Measurements from ENCODE around the gene NPAS3. TPM values are rescaled to one million over a fixed set of nuclear protein-coding genes. Genes with fewer than 3 reads are reported as not detected.

The NPAS3 gene
- total and polyA plus RNA-seq, 7 donors = 0.36 to 6.4 (median 4.6) TPM; not detected in 2

- TF ChIP-seq POLR2AphosphoS5 (IDR thresholded peaks at IDR 0.05) (no peak), EP300 (IDR thresholded peaks at IDR 0.05) (no peak), CTCF (IDR thresholded peaks at IDR 0.05) (no peak), POLR2A (IDR thresholded peaks at IDR 0.05) (no peak)
- Histone ChIP-seq H3K4me3 (no peak overlapping the region), H3K27ac (no peak overlapping the region), H3K27me3 (no peaks in the 10 kb centered on the region), H3K36me3 (no peaks in the 10 kb centered on the region), H3K9me3 (no peaks in the 10 kb centered on the region), H3K4me1 (peaks cover 0 to 5% (median 2%) of the 10 kb centered on the region in 4 donors)
- WGBS, 2 donors = 68 to 69% methylated on average over 7 of the region's 7 CpGs
- intact Hi-C loops (cut with DNase I) = no loop called here
- no peak for DNase-seq
These were observed 420.7 kb downstream of the NPAS3 start for GRCh38 chr14:33359288-33359881.

DNA sequence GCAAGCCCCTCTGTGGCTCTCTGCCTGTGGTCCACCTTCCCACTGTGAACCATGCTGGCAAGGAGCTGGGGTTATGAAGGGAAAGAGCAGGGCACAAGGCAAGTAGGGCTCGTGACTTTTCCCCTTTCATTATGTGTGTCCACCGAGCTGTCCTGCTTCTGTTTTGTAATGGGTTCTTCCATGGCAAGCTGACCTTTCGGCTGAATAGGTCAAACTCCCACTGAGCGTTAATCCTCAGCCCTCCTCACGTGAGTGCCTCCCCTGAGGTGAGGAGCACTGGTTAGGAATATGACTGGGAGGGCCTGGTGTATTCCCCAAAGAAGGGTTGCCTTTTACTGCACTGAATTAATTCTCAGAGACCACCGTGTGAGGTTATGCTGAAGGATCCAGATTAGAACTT is 424.3 kb downstream of the NPAS3 start:
- TF ChIP-seq POLR2A (IDR thresholded peaks at IDR 0.05) (no peak), CTCF (IDR thresholded peaks at IDR 0.05) (no peak), POLR2AphosphoS5 (IDR thresholded peaks at IDR 0.05) (no peak), EP300 (IDR thresholded peaks at IDR 0.05) (no peak)
- intact Hi-C loops (cut with DNase I) = no loop called here
- no peak overlapping the region for H3K27ac ChIP-seq
- WGBS, 2 donors = 92 to 94% methylated on average over 6 of the region's 6 CpGs
- H3K9me3 ChIP-seq = no peaks in the 10 kb centered on the region
- no peak for DNase-seq
- H3K4me3 ChIP-seq = no peak overlapping the region
- peaks cover 0 to 9% (median 4%) of the 10 kb centered on the region in 4 donors for H3K4me1 ChIP-seq
- H3K27me3 ChIP-seq = no peaks in the 10 kb centered on the region
- no peaks in the 10 kb centered on the region for H3K36me3 ChIP-seq

GRCh38 chr14:33363682-33364081 is 425.0 kb downstream of the NPAS3 start:
- intact Hi-C loops (cut with DNase I) = no loop called here
- Histone ChIP-seq H3K36me3 (no peaks in the 10 kb centered on the region), H3K27me3 (no peaks in the 10 kb centered on the region), H3K27ac (no peak overlapping the region), H3K4me1 (peaks cover 0 to 9% (median 4%) of the 10 kb centered on the region in 4 donors), H3K9me3 (no peaks in the 10 kb centered on the region), H3K4me3 (no peak overlapping the region)
- WGBS, 2 donors = 88 to 89% methylated on average over 3 of the region's 3 CpGs
- no peak for DNase-seq
- TF ChIP-seq POLR2A (IDR thresholded peaks at IDR 0.05) (no peak), POLR2AphosphoS5 (IDR thresholded peaks at IDR 0.05) (no peak), CTCF (IDR thresholded peaks at IDR 0.05) (no peak), EP300 (IDR thresholded peaks at IDR 0.05) (no peak)

GRCh38 chr14:33364466-33364865 is 425.8 kb downstream of the NPAS3 start:
- intact Hi-C loops (cut with DNase I) = no loop called here
- no peak overlapping the region for H3K4me3 ChIP-seq
- no peak for TF ChIP-seq EP300 (IDR thresholded peaks at IDR 0.05)
- TF ChIP-seq POLR2A (IDR thresholded peaks at IDR 0.05) = no peak
- TF ChIP-seq CTCF (IDR thresholded peaks at IDR 0.05) = no peak
- TF ChIP-seq POLR2AphosphoS5 (IDR thresholded peaks at IDR 0.05) = no peak
- no peaks in the 10 kb centered on the region for H3K27me3 ChIP-seq
- no peak for DNase-seq
- no peaks in the 10 kb centered on the region for H3K9me3 ChIP-seq
- 62 to 78% methylated on average over 4 of the region's 4 CpGs for WGBS, 2 donors
- no peaks in the 10 kb centered on the region for H3K36me3 ChIP-seq
- H3K27ac ChIP-seq = no peak overlapping the region
- peaks cover 0 to 9% (median 4%) of the 10 kb centered on the region in 4 donors for H3K4me1 ChIP-seq

GRCh38 chr14:33369041-33369440 is 430.4 kb downstream of the NPAS3 start:
- WGBS, 2 donors = 90 to 91% methylated on average over 3 of the region's 3 CpGs
- Histone ChIP-seq H3K27ac (no peak overlapping the region), H3K27me3 (no peaks in the 10 kb centered on the region), H3K4me3 (no peak overlapping the region), H3K4me1 (peaks cover 0 to 8% (median 3%) of the 10 kb centered on the region in 4 donors), H3K9me3 (no peaks in the 10 kb centered on the region), H3K36me3 (no peaks in the 10 kb centered on the region)
- DNase-seq = no peak
- TF ChIP-seq CTCF (IDR thresholded peaks at IDR 0.05) (no peak), POLR2A (IDR thresholded peaks at IDR 0.05) (no peak), POLR2AphosphoS5 (IDR thresholded peaks at IDR 0.05) (no peak), EP300 (IDR thresholded peaks at IDR 0.05) (no peak)
- intact Hi-C loops (cut with DNase I) = no loop called here

All from sigmoid colon (tissue), 7 donors.